SIG-M5 treated with dmso at 0.1 percent for 504 hours (cell line): Measurements from ENCODE around the gene ELOVL6.
"Not testable (repeated sequence)": the region's sequence is repeated elsewhere in the genome, so short reads cannot be mapped to it uniquely, and the experiment has no call there.

Experiments
- DNase-seq: peaks from one replicate; lab custom pipeline; 2025; ENCODE audit not compliant: unreplicated experiment; lab: John Stamatoyannopoulos, UW

The ELOVL6 gene

DNA sequence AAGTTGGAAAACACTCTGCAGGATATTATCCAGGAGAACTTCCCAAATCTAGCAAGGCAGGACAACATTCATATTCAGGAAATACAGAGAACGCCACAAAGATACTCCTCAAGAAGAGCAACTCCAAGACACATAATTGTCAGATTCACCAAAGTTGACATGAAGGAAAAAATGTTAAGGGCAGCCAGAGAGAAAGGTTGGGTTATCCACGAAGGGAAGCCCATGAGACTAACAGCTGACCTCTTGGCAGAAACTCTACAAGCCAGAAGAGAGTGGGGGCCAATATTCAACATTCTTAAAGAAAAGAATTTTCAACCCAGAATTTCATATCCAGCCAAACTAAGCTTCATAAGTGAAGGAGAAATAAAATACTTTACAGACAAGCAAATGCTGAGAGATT lies 120.3 kb downstream of the ELOVL6 start:
- DNase-seq = not testable (repeated sequence)

DNA sequence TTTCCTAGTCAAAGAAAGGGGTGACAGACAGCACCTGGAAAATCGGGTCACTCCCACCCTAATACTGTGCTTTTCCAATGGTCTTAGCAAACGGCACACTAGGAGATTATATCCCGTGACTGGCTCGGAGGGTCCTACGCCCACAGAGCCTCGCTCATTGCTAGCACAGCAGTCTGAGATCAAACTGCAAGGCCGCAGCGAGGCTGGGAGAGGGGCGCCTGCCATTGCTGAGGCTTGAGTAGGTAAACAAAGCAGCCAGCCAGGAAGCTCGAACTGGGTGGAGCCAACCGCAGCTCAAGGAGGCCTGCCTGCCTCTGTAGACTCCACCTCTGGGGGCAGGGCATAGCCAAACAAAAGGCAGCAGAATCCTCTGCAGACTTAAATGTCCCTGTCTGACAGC lies 121.6 kb downstream of the ELOVL6 start:
- not testable (repeated sequence) for DNase-seq

DNA sequence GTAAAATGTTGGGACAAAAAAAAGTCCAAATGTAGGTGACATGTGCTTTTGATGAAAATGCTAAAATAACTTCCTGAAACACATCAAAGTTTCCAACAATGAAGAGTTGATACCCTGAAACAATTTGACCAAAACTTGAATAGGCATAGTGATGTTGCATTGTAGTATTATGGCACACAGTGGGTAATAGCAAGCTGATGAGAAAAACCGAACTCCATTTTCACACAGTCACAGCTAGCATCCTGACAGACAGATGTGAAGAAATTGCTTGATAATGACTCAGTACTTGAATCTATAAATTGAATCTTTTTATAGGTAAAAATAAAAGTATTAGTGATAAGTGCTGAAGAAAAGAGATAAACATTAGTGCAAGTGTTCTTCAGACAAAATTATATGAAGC lies 122.5 kb downstream of the ELOVL6 start:
- no peak for DNase-seq

DNA sequence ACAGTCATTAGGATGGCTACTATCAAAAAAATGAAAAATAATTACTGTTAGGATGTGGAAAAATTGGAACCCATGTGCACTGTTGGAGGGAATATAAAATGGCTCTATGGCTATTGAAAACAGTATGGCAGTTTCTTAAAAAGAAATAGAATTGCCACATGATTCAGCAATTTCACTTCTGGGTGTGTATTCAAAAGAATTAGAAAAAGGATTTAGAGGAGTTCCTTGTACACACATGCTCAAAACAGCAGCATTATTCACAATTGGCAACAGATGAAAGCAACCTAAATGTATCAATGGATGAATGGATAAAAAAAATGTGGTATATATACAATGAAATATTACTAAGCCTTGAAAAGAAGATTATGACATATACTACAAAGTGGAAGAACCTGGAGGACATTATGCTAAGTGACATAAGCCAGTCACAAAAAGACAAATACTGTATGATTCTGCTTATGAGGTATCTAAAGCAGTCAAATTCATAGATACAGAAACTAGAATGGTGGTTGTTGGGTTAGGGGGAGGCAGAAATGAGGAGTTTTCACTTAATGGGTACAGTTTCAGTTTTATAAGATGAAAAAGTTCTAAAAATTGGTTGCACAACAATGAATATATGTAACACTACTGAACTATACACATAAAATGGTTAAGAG lies 123.2 kb downstream of the ELOVL6 start:
- DNase-seq = no peak

DNA sequence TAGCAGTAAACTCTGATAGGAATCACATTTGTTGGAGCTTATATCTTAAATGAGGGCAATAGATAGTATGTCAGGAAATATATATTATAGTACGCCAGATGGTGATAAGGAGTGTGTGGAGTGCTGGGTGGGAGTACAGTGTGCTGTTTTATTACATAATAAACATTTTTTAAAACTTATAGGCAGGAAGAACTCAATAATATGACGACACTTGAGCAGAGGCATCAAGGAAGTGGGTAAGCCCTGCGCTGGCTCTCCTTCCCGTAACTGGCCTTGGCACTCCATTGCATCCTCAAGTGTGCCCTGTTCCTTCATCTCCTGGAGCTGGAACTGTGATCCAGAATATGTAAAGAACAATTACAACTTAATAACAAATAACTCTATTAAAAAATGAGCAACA lies 123.8 kb downstream of the ELOVL6 start:
- no peak for DNase-seq

DNA sequence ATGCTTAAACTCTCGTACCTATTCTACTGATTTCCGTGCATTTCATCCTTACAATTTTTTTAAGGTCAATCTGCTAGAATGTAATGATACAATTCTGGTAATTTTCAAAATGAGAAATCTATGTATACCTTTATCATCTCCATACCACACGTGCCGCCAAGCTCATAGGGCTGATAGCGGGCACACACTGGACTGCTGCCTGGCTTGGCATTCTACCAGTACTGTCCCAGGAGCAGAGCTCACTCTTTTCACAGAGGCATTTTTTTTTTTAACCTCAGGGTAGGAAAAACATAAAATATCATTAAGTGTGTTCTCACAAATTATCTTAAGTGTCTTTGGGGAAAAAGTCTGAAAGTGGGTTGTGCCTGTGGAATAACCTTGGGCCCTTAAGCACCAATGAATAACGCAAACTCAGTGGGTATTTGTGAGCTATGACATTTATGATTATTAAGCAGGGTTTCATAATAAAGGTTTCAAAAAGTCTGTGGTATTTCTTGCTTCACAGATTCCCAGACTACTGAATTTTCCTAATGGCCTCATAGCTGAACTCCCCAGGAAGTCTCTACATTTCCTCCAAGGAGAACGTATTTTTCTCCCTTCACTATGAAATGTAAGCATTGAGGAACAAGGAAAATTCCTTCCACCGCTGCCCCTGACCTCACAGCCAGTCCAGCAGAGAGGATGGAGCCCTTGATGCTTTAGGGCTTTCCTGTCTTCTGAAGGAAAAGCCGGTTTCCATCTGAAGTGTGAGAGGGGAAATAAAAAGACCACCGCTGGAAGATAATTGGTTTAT lies 125.2 kb downstream of the ELOVL6 start:
- no peak for DNase-seq

DNA sequence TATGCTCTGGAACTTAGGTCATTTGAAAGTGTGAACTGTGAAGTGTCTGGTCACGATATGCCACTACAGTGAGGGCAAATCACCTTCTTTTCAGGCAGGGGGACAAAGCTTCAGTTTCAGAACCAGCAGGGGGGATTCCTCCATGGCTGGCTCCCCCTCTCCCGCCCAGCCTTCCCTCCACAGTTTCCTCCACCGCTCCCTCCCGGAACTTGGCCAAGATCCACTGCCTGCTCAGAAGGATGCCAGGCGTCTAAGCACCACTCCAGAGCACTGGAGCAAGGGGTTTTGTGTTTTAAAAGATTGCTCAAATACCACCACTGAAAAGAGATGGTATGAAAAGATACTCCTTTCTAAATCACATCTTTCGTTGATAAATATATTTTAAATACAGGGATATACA lies 126.9 kb downstream of the ELOVL6 start:
- no peak for DNase-seq

DNA sequence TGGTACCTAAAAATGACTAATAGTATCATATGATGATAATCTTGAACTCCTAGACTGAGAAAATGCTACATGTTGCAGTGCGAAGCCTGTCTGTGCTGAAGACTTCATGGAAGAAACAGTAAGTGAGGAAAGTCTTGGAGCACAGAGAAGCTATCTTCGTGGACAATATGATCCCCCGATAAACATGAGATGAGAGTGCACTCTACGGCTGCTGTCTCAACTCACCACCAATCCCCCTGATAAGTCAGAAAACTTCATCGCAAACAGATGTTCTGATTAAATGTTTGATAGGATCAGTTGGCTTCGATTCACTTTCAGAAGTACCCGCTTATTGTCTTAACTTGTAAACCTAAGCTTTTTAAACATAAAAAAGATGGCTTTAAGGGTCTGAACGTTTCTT lies 130.2 kb downstream of the ELOVL6 start:
- DNase-seq = no peak

DNA sequence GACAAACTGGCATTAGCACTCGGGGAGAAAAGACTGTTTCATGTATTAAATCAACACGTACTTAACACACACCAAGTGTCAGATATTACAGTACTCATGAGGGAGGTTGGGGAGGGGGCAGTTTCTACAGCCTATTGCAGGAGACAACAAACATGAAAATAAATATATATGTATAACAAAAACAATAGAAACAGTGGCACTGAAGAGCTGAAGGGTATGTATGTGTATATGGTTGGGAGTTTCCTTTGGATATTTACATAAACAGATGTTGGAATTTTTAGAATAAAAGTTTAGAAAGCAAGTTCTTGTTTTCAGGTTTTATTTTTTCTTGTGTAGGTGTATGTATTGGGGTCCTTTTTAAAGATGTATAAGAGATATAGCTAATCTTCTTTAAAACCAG lies 133.5 kb downstream of the ELOVL6 start:
- no peak for DNase-seq

DNA sequence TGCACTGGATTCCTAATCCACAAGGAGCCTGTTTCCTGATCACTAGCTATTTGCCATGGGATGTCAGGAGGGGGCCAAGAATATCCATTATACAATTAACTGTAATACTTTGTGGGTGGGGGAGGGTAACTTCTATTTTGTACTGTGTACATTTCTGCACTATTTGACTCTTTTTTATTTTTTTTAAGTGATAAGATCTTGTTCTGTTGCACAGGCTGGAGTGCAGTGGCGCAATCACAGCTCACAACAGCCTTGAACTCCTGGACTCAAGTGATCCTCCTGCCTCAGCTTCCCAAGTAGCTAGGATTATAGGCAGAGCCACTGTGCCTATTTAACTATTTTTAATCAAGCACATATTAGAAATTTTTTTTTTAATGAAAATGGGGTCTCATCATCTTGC lies 134.1 kb downstream of the ELOVL6 start:
- no peak for DNase-seq

DNA sequence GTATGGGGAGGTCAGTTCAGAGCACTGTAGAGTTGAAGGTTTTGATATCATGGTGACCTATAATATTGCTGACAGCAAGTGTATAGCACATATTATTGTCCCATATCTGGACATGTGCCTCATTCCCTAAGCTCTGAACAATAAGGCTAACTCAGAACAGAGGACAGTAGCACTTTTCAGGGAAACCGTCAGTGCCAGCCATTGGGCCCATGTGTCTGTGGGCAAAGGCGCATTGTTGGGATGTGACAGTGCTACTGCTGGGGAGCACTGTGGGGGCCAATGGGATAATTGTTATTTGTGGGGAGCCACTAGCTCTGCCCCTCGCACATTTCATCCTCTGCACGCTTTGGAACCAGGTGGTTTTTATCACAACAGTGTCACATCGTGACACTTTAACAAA lies 136.2 kb downstream of the ELOVL6 start:
- no peak for DNase-seq

DNA sequence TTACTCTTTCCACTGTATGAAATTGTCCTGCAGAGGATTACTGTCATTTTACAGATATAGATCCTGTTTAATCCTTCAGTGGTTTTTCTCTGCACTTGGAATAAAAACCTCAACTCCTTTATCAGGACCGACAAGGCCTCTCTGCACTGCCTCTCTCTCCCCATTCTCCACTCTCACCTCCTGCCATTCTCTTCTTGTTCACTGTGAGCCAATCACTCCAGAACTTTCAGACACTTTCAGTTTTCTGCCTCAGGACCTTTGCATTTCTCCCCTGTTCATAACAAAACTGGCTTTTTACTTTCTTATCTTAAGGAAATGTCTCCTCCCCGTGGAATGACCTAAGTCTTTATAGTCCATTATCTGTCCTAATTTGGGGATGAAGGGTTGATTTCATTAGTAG lies 137.3 kb downstream of the ELOVL6 start:
- no peak for DNase-seq

DNA sequence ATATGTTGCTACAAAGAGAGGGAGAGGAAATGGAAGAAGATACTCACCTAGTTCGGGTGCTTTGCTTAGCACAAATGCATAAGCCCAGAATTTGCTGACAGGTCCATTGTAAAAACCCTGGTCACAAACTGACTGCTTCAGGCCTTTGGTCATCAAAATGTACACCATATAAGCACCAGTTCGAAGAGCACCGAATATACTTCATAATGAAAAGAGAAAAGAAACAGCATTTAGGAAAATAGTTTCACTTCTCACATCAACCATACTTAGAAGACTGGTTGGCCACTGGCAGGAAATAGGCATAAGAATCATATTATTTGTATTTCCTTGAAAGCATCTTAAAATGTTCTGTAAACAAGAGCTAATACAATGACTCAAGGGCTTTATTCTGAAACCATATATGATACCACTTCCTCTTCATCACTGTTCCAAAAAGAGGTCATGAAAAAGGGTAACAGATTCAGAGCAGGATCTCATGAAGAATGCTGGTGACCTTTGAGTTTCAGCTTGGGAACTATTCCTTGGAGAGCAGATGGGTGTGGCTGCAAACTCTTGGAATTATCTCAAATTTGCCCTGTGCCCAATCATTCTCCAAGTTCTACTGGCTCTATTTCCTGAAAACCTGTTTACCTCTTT lies 138.7 kb downstream of the ELOVL6 start:
- peak; percentile 38 for DNase-seq

DNA sequence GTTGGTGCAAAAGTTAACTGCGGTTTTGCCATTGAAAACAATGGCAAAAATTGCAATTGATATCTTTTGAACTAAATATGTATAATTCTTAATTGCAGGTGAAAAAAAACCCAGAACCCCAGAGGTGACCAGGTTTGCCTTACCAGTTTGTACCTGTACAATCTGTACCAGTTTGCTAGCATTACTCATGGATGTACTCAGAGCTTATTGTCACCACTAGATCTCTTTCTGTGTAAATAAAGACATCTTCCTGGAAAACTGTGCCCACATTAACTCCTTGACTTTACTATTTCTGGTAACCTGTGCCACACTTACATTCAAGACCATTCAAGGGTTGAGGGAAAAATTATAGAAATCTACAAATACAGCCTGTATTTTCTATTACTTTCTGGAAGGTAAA lies 139.7 kb downstream of the ELOVL6 start:
- no peak for DNase-seq

DNA sequence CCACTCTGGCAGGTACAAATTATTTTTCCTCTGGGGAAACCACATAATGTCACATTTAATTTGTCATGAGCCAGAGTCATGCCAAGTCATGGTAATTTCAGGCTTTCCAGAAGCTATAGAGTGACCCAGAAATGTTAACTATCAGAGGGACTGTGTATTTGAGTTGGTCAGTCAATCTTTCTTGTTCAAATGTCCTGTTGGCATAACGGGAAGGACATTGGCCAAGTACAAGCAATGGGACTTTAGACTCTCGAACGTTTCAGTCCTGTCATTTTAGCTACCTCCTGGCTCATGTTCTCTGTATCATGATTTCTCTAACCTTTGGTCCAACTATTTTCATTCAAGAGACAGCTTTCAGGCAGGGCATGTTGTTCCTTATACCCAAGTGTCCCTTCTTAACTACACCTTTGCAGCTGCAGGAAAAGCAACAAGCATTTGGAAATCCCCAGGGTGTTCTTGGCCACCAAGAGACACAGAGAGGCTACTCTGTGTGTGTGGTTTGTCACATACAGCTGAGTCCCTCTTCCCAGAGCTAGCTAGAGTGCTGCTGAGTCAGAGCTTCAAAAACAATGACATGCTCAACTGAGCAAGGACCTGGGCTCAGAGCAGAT lies 143.2 kb downstream of the ELOVL6 start:
- no peak for DNase-seq

DNA sequence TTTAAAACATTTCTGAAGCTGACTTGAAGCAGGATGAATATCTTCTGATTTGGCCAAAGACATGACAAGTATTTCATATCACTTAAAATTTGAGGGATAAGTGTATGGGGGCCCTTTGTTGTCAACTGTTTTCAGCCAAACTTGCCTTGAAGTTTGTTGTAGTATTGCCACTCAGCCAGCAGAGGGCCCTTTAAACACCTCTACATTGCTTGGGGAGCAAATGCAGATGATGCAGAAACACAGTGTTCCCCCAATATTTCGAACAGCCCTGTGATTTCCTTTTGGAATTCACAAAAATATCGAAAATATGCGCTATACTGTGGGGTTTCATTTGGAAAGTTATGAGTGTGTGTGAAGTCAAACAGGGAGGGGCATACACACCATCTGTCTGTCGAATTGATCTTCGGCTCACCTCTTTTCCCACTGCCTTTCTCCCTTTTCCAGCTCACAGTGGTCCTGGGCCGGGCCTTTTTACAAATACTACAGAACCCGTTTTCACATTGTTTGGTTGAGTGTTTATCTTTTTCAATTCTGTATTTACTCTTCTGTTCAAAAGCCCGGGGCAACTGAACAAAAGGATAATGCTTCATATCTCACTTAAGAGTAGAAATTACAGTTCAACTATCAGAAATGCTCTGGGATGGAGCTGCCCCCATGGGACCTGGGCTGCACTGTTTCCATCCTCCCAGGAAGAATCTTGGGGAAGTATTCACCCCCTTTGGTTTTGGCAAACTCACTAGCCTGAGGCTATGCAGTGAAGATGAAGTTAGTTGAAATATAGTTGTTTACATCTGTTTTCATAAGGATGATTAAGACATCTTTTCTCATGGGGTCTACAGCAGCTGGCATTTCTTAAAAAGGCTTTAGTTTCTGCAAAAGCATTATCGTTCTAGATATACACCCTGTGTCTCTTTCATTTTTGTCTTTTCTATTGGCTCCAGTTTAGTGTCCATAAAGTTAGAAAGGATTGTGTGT lies 148.2 kb downstream of the ELOVL6 start:
- peak; percentile 22 for DNase-seq

DNA sequence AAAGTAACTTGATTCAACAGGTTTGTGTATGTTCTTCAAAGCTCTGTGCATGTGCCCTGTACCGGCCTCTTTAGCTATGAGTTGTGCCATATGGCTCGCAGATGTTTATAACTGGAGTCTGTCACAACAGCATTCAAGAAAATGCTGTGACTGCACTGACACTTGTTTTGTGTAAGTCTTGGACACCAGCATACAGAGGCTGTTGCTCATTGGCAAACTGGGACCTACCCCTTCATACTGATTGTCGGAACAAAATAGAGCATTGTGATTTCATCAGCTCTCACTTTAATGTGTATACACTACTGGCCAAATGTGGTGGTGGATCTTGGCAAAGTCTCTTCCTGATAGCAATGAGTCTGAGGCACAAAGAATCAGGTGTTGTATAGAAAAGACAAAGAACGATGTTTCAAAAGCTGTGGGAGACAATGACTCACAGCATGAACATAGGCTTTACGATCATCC lies 151.8 kb downstream of the ELOVL6 start:
- no peak for DNase-seq

DNA sequence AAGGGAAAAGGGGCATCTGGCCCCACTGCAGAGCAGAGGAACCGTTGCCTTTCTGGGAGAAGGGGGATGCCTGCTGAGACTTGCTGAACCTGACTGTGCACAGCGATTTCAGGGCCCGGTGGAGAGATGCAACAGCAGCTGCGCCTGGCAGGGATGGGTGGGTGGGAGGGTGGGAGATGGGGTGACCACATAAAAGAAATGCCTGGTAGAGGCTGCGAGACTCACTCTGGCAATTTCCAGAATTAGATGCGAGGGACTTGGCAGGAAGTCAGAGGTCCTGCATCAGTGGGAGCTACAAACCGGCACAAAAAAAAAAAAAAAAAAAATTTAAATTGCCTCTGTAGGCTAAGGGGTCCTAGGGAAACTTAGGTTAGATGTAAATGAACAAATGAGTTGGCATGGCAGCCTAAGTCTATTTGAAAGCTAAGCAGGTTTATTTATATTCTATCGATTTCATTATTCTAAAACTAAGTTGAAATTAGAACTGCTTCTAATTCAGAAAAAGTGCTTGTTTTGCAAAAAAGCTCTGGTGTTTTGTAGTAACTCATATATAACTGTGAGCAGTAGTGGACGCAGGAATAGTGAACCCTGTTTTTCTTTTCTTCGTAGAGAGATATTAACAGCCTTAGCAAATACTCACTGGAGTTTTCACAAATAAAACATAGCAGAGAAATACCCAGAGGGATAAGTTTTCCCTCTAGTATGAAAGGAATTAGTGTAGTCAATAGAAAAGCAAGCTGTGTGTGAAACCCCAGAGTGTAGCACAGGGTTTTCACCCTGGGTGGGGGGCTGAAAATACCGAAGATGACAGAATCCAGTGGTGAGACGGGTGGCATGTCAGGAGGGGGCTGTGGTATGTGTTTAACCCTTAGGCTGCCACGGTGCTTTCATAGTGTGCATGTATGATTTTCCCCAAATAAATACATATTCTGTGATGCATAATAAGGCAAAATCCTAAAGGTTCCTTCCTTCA lies 155.6 kb downstream of the ELOVL6 start:
- DNase-seq = no peak

DNA sequence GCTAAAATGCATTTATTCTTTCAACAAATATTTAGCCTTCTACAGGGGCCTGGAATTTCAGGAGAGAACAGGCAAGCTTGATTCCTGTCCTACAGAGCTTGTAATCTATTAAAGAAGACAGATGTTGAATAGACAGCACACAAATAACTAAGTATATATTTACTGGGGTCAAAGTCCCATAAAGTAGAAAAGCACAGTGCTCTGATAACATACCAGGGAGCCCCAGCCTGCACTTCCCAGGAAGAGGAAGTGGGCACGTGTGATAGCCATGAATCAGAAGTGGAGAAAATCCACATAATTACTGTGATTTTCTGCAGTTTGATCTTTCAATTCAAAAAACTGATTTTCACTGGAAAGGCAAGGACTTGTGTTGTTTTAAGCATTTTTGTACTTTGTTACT lies 156.7 kb downstream of the ELOVL6 start:
- no peak for DNase-seq
